ENCODE results near the gene ARHGAP19. TPM values are rescaled to one million over a fixed set of nuclear protein-coding genes. Genes with fewer than 3 reads are reported as not detected.

ARHGAP19 gene
- 1 to 10 TPM; 3.9 to 5.0 TPM for total RNA-seq

- H3K4me3 ChIP-seq = peak within 1 kb of the TSS; percentile 84 to 89
- no peaks in the 10 kb centered on the region for H3K9me3 ChIP-seq
- H3K27ac ChIP-seq = peak within 1 kb of the TSS; percentile 95 to 97
- H3K27me3 ChIP-seq = no peaks in the 10 kb centered on the region
- peak; percentile 99 for DNase-seq (ENCODE audit: low spot score)
- no peaks in the 10 kb centered on the region for H3K36me3 ChIP-seq
- no peak for TF ChIP-seq CTCF (IDR thresholded peaks at IDR 0.05)
- peaks cover 0 to 10% of the 10 kb centered on the region in 2 donors for H3K4me1 ChIP-seq
Observed at GRCh38 chr10:97292097-97292861, at the start of gene ARHGAP19. Gene ARHGAP19 (minus strand): TSS chr10:97292637. CDS start chr10:97292627, 10 bp downstream.

GRCh38 chr10:97341416-97341815 is 49.0 kb upstream of the ARHGAP19 start:
- TF ChIP-seq CTCF (IDR thresholded peaks at IDR 0.05) = no peak
- Histone ChIP-seq H3K36me3 (no peaks in the 10 kb centered on the region), H3K4me3 (no peak overlapping the region), H3K9me3 (no peaks in the 10 kb centered on the region), H3K4me1 (peaks cover 0 to 15% of the 10 kb centered on the region in 2 donors), H3K27ac (no peak overlapping the region), H3K27me3 (no peaks in the 10 kb centered on the region)
- no peak for DNase-seq (ENCODE audit: low spot score)

GRCh38 chr10:97338041-97338440 is 45.6 kb upstream of the ARHGAP19 start:
- H3K27me3 ChIP-seq = no peaks in the 10 kb centered on the region
- H3K27ac ChIP-seq = no peak overlapping the region
- H3K4me3 ChIP-seq = no peak overlapping the region
- H3K36me3 ChIP-seq = no peaks in the 10 kb centered on the region
- peaks cover 0 to 29% of the 10 kb centered on the region in 2 donors for H3K4me1 ChIP-seq
- no peak for DNase-seq (ENCODE audit: low spot score)
- no peaks in the 10 kb centered on the region for H3K9me3 ChIP-seq
- TF ChIP-seq CTCF (IDR thresholded peaks at IDR 0.05) = no peak

GRCh38 chr10:97336942-97337831 is 44.8 kb upstream of the ARHGAP19 start:
- no peaks in the 10 kb centered on the region for H3K36me3 ChIP-seq
- H3K4me3 ChIP-seq = peak overlapping the region in 1 of 2 donors; percentile 11
- H3K4me1 ChIP-seq = peaks cover 0 to 34% of the 10 kb centered on the region in 2 donors
- no peaks in the 10 kb centered on the region for H3K27me3 ChIP-seq
- TF ChIP-seq CTCF (IDR thresholded peaks at IDR 0.05) = no peak
- DNase-seq (ENCODE audit: low spot score) = no peak
- H3K9me3 ChIP-seq = no peaks in the 10 kb centered on the region
- H3K27ac ChIP-seq = peak overlapping the region in 1 of 2 donors; percentile 11

- Histone ChIP-seq H3K4me1 (peaks cover 3 to 42% of the 10 kb centered on the region in 2 donors), H3K4me3 (no peak overlapping the region), H3K27ac (peak overlapping the region in 1 of 2 donors; percentile 11), H3K36me3 (no peaks in the 10 kb centered on the region), H3K27me3 (no peaks in the 10 kb centered on the region), H3K9me3 (no peaks in the 10 kb centered on the region)
- no peak for DNase-seq (ENCODE audit: low spot score)
- no peak for TF ChIP-seq CTCF (IDR thresholded peaks at IDR 0.05)
Observed at GRCh38 chr10:97336446-97336845, 44.0 kb upstream of the ARHGAP19 start.
